SK-MEL-5 (cell line): ENCODE results near the gene TMEM147. TPM values are rescaled to one million over a fixed set of nuclear protein-coding genes. Genes with fewer than 3 reads are reported as not detected.

Experiments
- DNase-seq: peaks from one replicate; pipeline ENCODE4 v3.0.0-alpha.2; 2016; ENCODE audit warnings: low read depth, low spot score
- in situ Hi-C: cut with HindIII; loops from 2 replicates; pipeline ENCODE4 v1.10.0; 2016; ENCODE audit warnings: low sequenced_read_pairs, high pct_unique_total_duplicates, low pct_unique_long_range_greater_than_20kb
- polyA plus RNA-seq, 2 experiments: library from polyadenylated mRNA; depleted of rRNA; stranded (reverse); fragments of >200 nt; gene quantifications; 2 replicates each; pipeline ENCODE4 v1.2.3, GENCODE V29; 2015
- total RNA-seq: library from RNA; depleted of rRNA; stranded (reverse); fragments of >200 nt; shearing (Covaris generic); gene quantifications from 2 replicates; pipeline ENCODE4 v1.2.3, GENCODE V29; 2014; rRNA removed

Gene TMEM147
- 582 and 591 TPM in 2 replicates for total RNA-seq
- polyA plus RNA-seq (2015; cell fraction: cytosol; rRNA removed) = 328 and 445 TPM in 2 replicates
- 215 and 307 TPM in 2 replicates for polyA plus RNA-seq (2015; cell fraction: nucleus; rRNA removed)

GRCh38 chr19:35545001-35545854 is at the start of gene TMEM147:
Gene TMEM147, plus strand, starts transcription at chr19:35545626. Its CDS starts 114 bp downstream, at chr19:35545740.
- DNase-seq = peak; percentile 86
- in situ Hi-C loops = no loop called here

GRCh38 chr19:35497406-35497805 is 48.0 kb upstream of the TMEM147 start:
- DNase-seq = no peak
- in situ Hi-C loops = no loop called here

GRCh38 chr19:35498220-35498619 is 47.2 kb upstream of the TMEM147 start:
- no peak for DNase-seq
- in situ Hi-C loops = no loop called here

- in situ Hi-C loops = no loop called here
- no peak for DNase-seq
Observed at GRCh38 chr19:35498984-35499527, 46.4 kb upstream of the TMEM147 start.

- in situ Hi-C loops = no loop called here
- DNase-seq = no peak
Observed at GRCh38 chr19:35500611-35501010, 44.8 kb upstream of the TMEM147 start.

- no peak for DNase-seq
- in situ Hi-C loops = no loop called here
Observed at GRCh38 chr19:35501684-35502083, 43.7 kb upstream of the TMEM147 start.

- no peak for DNase-seq
- in situ Hi-C loops = no loop called here
Observed at GRCh38 chr19:35502751-35503150, 42.7 kb upstream of the TMEM147 start.

- in situ Hi-C loops = no loop called here
- DNase-seq = no peak
Observed at GRCh38 chr19:35506011-35506410, 39.4 kb upstream of the TMEM147 start.

GRCh38 chr19:35507561-35507960 is 37.9 kb upstream of the TMEM147 start:
- in situ Hi-C loops = no loop called here
- DNase-seq = no peak

GRCh38 chr19:35508129-35508528 is 37.3 kb upstream of the TMEM147 start:
- in situ Hi-C loops = no loop called here
- no peak for DNase-seq

- no peak for DNase-seq
- in situ Hi-C loops = no loop called here
Observed at GRCh38 chr19:35509018-35509652, 36.3 kb upstream of the TMEM147 start.

GRCh38 chr19:35509861-35510625 is 35.4 kb upstream of the TMEM147 start:
- DNase-seq = peak; percentile 64
- in situ Hi-C loops = no loop called here

- in situ Hi-C loops = no loop called here
- no peak for DNase-seq
Observed at GRCh38 chr19:35510626-35510964, 34.8 kb upstream of the TMEM147 start.

GRCh38 chr19:35511337-35511736 is 34.1 kb upstream of the TMEM147 start:
- DNase-seq = no peak
- in situ Hi-C loops = no loop called here

- in situ Hi-C loops = no loop called here
- no peak for DNase-seq
Observed at GRCh38 chr19:35512831-35513627, 32.4 kb upstream of the TMEM147 start.

GRCh38 chr19:35513628-35514281 is 31.7 kb upstream of the TMEM147 start, which contains the start of gene DMKN:
Gene DMKN, minus strand, starts transcription at chr19:35513649. Its CDS starts 174 bp downstream, at chr19:35513475.
- no peak for DNase-seq
- in situ Hi-C loops = no loop called here
